Kidney tubule cell (primary cell): Measurements from ENCODE around the gene OR2T35.

Source experiments
- DNase-seq: peaks from one replicate; pipeline ENCODE4 v3.0.0-alpha.2; 2018; ENCODE audit warnings: low spot score

The OR2T35 gene

GRCh38 chr1:248625971-248626370 is 19.1 kb downstream of the OR2T35 start:
- no peak for DNase-seq

GRCh38 chr1:248625166-248625565 is 19.9 kb downstream of the OR2T35 start:
- no peak for DNase-seq

- DNase-seq: peak; percentile 60
Observed at GRCh38 chr1:248622570-248623001, 22.5 kb downstream of the OR2T35 start.

- no peak for DNase-seq
Observed at GRCh38 chr1:248621770-248622169, 23.3 kb downstream of the OR2T35 start.

GRCh38 chr1:248618878-248619277 is 26.2 kb downstream of the OR2T35 start:
- peak; percentile 56 for DNase-seq

GRCh38 chr1:248618119-248618518 is 27.0 kb downstream of the OR2T35 start:
- no peak for DNase-seq

GRCh38 chr1:248613742-248614141 is 31.3 kb downstream of the OR2T35 start:
- DNase-seq: no peak

GRCh38 chr1:248611883-248612414 is 33.1 kb downstream of the OR2T35 start:
- peak; percentile 31 for DNase-seq

GRCh38 chr1:248610301-248610700 is 34.8 kb downstream of the OR2T35 start:
- peak; percentile 13 for DNase-seq

GRCh38 chr1:248599396-248599795 is 45.7 kb downstream of the OR2T35 start:
- DNase-seq: peak; percentile 28

- DNase-seq: no peak
Observed at GRCh38 chr1:248597589-248597988, 47.5 kb downstream of the OR2T35 start, which contains the start of gene OR2T10. TSS of gene OR2T10 (minus strand) at chr1:248597700. CDS start at chr1:248593768, 3,932 bp downstream.

GRCh38 chr1:248596615-248597014 is 48.5 kb downstream of the OR2T35 start:
- peak; percentile 54 for DNase-seq

- no peak for DNase-seq
Observed at GRCh38 chr1:248593226-248593625, 51.9 kb downstream of the OR2T35 start.

GRCh38 chr1:248592655-248593054 is 52.4 kb downstream of the OR2T35 start:
- no peak for DNase-seq

GRCh38 chr1:248590055-248590454 is 55.0 kb downstream of the OR2T35 start:
- no peak for DNase-seq

- no peak for DNase-seq
Observed at GRCh38 chr1:248589334-248589733, 55.7 kb downstream of the OR2T35 start.
